Smooth muscle cell (in vitro differentiated cells): ENCODE data around the gene MYO1D. TPM values are rescaled to one million over a fixed set of nuclear protein-coding genes. Genes with fewer than 3 reads are reported as not detected.
"Not testable (repeated sequence)": the region's sequence is repeated elsewhere in the genome, so short reads cannot be mapped to it uniquely, and the experiment has no call there.

Experiments
- DNase-seq: peaks from one replicate; lab custom pipeline; 2025; ENCODE audit not compliant: unreplicated experiment; lab: John Stamatoyannopoulos, UW
- H2AFZ ChIP-seq: fragments of 200-600 bp; sonication (generic); 2 replicates; pipeline ENCODE4 v1.6.0; 2016; ENCODE audit warnings: antibody characterized with exemption, low read depth, mild to moderate bottlenecking
- H3F3A ChIP-seq: fragments of 200-600 bp; sonication (generic); 2 replicates; pipeline ENCODE4 v1.6.0; 2017; ENCODE audit warnings: antibody characterized with exemption, low read depth
- H3K27ac ChIP-seq: fragments of 200-600 bp; sonication (generic); 2 replicates; pipeline ENCODE4 v1.5.1; 2016; ENCODE audit warnings: low read depth, mild to moderate bottlenecking
- H3K27me3 ChIP-seq: fragments of 200-600 bp; sonication (generic); 2 replicates; pipeline ENCODE4 v1.6.1; 2016; ENCODE audit warnings: low read depth, mild to moderate bottlenecking
- H3K36me3 ChIP-seq: fragments of 200-600 bp; sonication (generic); 2 replicates; pipeline ENCODE4 v1.5.1; 2016; ENCODE audit warnings: low read depth
- H3K4me1 ChIP-seq: fragments of 200-600 bp; sonication (generic); 2 replicates; pipeline ENCODE4 v1.5.1; 2016; ENCODE audit warnings: low read depth
- H3K4me2 ChIP-seq: fragments of 200-600 bp; sonication (generic); 2 replicates; pipeline ENCODE4 v1.6.0; 2016; ENCODE audit warnings: mild to moderate bottlenecking
- H3K4me3 ChIP-seq: fragments of 200-600 bp; sonication (generic); 2 replicates; pipeline ENCODE4 v1.5.1; 2016; ENCODE audit warnings: mild to moderate bottlenecking
- H3K79me2 ChIP-seq: fragments of 200-600 bp; sonication (generic); 2 replicates; pipeline ENCODE4 v1.6.0; 2016; ENCODE audit warnings: low read depth, mild to moderate bottlenecking
- H3K9ac ChIP-seq: fragments of 200-600 bp; sonication (generic); 2 replicates; pipeline ENCODE4 v1.6.0; 2016; ENCODE audit warnings: low read depth
- H3K9me3 ChIP-seq: fragments of 200-600 bp; sonication (generic); replicated peaks from 2 replicates; pipeline ENCODE4 v1.5.1; 2016; ENCODE audit warnings: low read depth
- H4K20me1 ChIP-seq: fragments of 200-600 bp; sonication (generic); 2 replicates; pipeline ENCODE4 v1.6.0; 2016; ENCODE audit warnings: low read depth
- CTCF ChIP-seq: fragments of 200-600 bp; sonication (generic); IDR thresholded peaks from 2 replicates; pipeline ENCODE4 v1.5.1; 2017; ENCODE audit warnings: borderline replicate concordance, mild to moderate bottlenecking, antibody characterized with exemption; ENCODE audit not compliant: insufficient read depth, poor library complexity, severe bottlenecking
- WGBS: methylation state at CpG from one replicate; pipeline ENCODE4 v1.1.7; 2016; ENCODE audit warnings: low lambda C conversion rate; 5-methylcytosine and 5-hydroxymethylcytosine counted together
- polyA plus RNA-seq: library from polyadenylated mRNA; unstranded; fragments of >200 nt; fragmentation: Nextera tagmentation; extraction: Ambion mirVana; gene quantifications from 2 replicates; pipeline ENCODE4 v1.2.1, GENCODE V29; 2016
- total RNA-seq: library from RNA; depleted of rRNA; stranded (reverse); fragments of >200 nt; gene quantifications from 2 replicates; pipeline ENCODE4 v1.2.3, GENCODE V29; 2014

The MYO1D gene
- total RNA-seq (26.9 and 35.7 TPM in 2 replicates), polyA plus RNA-seq (13.9 and 20.7 TPM in 2 replicates)

DNA sequence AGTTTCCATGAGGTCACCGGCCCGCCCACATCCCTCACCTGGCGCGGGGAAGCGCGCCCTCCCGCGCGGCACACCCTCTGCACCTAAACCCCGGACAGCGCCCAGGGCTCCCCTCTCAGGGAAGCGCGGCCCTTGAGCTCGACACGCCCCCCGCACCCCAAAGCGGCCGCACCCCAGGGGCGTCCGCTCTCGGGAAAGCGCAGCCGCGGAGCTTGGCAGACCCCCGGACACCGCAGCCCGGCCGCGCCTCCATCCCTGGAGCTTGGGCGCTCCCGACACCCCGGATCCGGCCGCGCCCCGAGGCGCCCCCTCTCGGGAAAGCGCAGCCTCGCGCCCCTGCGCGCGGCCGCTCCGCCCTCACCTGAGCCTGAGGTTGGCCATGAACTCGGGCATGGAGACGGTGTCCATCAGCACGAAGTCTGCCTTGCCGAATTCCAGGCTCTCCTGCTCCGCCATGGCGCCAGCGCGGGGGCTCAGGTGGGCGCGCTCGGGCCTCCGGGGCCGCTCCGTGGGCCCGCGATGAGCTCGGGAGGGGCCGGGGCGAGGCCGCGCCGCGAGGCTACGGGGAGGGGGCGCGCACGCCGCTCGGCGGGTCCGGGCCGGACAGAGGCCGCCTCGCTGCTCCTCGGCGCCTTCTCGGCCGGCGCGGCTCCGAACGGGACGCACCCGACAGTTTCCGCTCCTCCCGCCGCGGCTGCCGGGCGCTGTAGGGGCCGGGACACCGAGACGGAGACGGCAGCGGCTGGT is at the start of gene MYO1D:
MYO1D (minus strand) TSS at position 708 of the 747 bp plus-strand sequence; CDS start at position 456, 252 bp downstream.
- no peaks in the 10 kb centered on the region for H3F3A ChIP-seq
- peaks cover 16% of the 10 kb centered on the region for H4K20me1 ChIP-seq
- H3K79me2 ChIP-seq = peaks cover 19% of the 10 kb centered on the region
- under 1% methylated on average over 78 of the region's 101 CpGs for WGBS
- H3K4me3 ChIP-seq = peak within 1 kb of the TSS; percentile 96
- peaks cover 5% of the 10 kb centered on the region for H3K4me1 ChIP-seq
- H3K9ac ChIP-seq = peak within 1 kb of the TSS; percentile 69
- H3K36me3 ChIP-seq = no peaks in the 10 kb centered on the region
- H2AFZ ChIP-seq = peak within 1 kb of the TSS; percentile 99
- H3K4me2 ChIP-seq = peak within 1 kb of the TSS; percentile 92
- DNase-seq = no peak
- no peaks in the 10 kb centered on the region for H3K27me3 ChIP-seq
- no peaks in the 10 kb centered on the region for H3K9me3 ChIP-seq
- H3K27ac ChIP-seq = peak within 1 kb of the TSS; percentile 66
- TF ChIP-seq CTCF = peak; percentile 48

DNA sequence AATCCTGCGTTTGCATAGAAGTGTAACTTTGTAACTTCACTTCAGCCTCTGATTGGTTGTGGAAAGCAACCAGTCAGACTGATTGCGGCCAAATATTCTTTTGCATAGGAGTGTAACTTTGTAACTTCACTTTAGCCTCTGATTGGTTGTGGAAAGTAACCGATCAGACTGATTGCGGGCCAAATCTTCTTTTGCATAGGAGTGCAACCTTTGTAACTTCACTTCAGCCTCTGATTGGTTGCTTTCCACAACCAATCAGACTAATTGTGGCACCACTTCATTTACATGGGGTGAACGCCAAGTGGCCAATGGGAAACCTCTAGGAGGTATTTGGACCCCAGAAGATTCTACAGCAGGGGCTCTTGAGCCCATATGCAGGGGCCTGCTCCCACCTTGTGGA is 49.3 kb upstream of the MYO1D start:
- no peak for DNase-seq
- Histone ChIP-seq H3K4me1 (peaks cover 11% of the 10 kb centered on the region), H3K27ac (no peak overlapping the region), H3K36me3 (no peaks in the 10 kb centered on the region), H4K20me1 (peaks cover 12% of the 10 kb centered on the region), H3K9me3 (no peaks in the 10 kb centered on the region), H3K9ac (no peak overlapping the region), H3K4me2 (no peak overlapping the region), H3F3A (peaks cover 3% of the 10 kb centered on the region), H3K27me3 (no peaks in the 10 kb centered on the region), H3K79me2 (peaks cover 17% of the 10 kb centered on the region), H2AFZ (no peak overlapping the region), H3K4me3 (no peak overlapping the region)
- WGBS = 98% methylated on average over 5 of the region's 5 CpGs
- no peak for TF ChIP-seq CTCF

- DNase-seq = not testable (repeated sequence)
These were observed 47.0 kb upstream of the MYO1D start for GRCh38 chr17:32923905-32924304.

DNA sequence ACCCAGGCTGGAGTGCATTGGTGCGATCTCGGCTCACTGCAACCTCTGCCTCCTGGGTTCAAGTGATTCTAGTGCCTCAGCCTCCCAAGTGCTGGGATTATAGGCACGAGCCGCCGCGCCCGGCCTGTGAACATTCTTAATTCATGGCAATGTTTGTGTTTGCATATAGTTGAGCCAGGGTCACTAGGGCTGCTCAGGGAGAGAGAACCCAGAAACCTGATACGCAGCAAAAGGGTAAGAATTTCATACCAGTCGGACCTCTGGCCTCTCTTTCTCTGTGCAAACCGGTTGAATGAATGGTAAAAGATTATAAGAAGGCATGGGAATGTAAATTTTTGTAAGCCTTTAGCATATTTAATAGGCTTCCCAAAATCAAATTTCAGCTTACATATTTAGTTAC is 44.1 kb upstream of the MYO1D start:
- DNase-seq = no peak

More at GRCh38 chr17:32923905-32924304, 47.0 kb upstream of the MYO1D start:
- not testable (repeated sequence) for H3K36me3 ChIP-seq, H2AFZ ChIP-seq, H3F3A ChIP-seq, H3K4me1 ChIP-seq, H3K9me3 ChIP-seq, H3K4me3 ChIP-seq, H3K27me3 ChIP-seq, H3K79me2 ChIP-seq, H3K4me2 ChIP-seq, H4K20me1 ChIP-seq, H3K9ac ChIP-seq
- WGBS = 72% methylated on average over 3 of the region's 3 CpGs
- peak overlapping the region; percentile 23 for H3K27ac ChIP-seq

More for the DNA sequence above, 44.1 kb upstream of the MYO1D start:
- Histone ChIP-seq H3K27ac (no peak overlapping the region), H3K9ac (no peak overlapping the region), H2AFZ (no peak overlapping the region), H3F3A (peaks cover 3% of the 10 kb centered on the region), H3K27me3 (no peaks in the 10 kb centered on the region), H3K36me3 (no peaks in the 10 kb centered on the region), H3K9me3 (no peaks in the 10 kb centered on the region), H4K20me1 (no peaks in the 10 kb centered on the region), H3K4me2 (no peak overlapping the region), H3K79me2 (no peaks in the 10 kb centered on the region), H3K4me3 (no peak overlapping the region), H3K4me1 (no peaks in the 10 kb centered on the region)
- TF ChIP-seq CTCF = no peak
- WGBS = 93% methylated on average over 10 of the region's 10 CpGs
